Measurements from ENCODE around the gene SLC6A1.

- TF ChIP-seq CTCF (IDR thresholded peaks at IDR 0.05) (no peak), POLR2A (IDR thresholded peaks at IDR 0.05) (no peak), POLR2AphosphoS5 (IDR thresholded peaks at IDR 0.05) (no peak)
These were observed 81.5 kb downstream of the SLC6A1 start for GRCh38 chr3:11074011-11074410.

Measured in stomach (tissue), 4 donors.